Adipose tissue (tissue), 3 donors: ENCODE results near the gene KLF2. TPM values are rescaled to one million over a fixed set of nuclear protein-coding genes. Genes with fewer than 3 reads are reported as not detected.
"Not testable (repeated sequence)": the region's sequence is repeated elsewhere in the genome, so short reads cannot be mapped to it uniquely, and the experiment has no call there.

Source experiments
- H3K27ac ChIP-seq: one replicate; pipeline ENCODE4 v1.5.1; 2013; ENCODE audit warnings: low read depth, low read length
- WGBS, 3 donors: extraction: QIAGEN DNeasy Blood & Tissue Kit; methylation state at CpG; one replicate each; pipeline ENCODE4 v1.1.7; 2013; 5-methylcytosine and 5-hydroxymethylcytosine counted together
- polyA plus RNA-seq, 3 donors: library from polyadenylated mRNA; stranded (reverse); fragments of 200-250 nt; gene quantifications; one replicate each; pipeline ENCODE4 v1.2.3, GENCODE V29; 2013
- donor health status: healthy with polysubstance abuse.
- donor health status: Bipolar disorder and iron deficiency.
- donor health status: healthy.

Gene KLF2
- polyA plus RNA-seq, 3 donors, result 16.4 to 136 (median 54.7) TPM

- no peak overlapping the region for H3K27ac ChIP-seq
- 78 to 80% (median 78%) methylated on average over 16 of the region's 16 CpGs for WGBS, 3 donors
Observed at GRCh38 chr19:16330806-16331690, 6.4 kb downstream of the KLF2 start.

DNA sequence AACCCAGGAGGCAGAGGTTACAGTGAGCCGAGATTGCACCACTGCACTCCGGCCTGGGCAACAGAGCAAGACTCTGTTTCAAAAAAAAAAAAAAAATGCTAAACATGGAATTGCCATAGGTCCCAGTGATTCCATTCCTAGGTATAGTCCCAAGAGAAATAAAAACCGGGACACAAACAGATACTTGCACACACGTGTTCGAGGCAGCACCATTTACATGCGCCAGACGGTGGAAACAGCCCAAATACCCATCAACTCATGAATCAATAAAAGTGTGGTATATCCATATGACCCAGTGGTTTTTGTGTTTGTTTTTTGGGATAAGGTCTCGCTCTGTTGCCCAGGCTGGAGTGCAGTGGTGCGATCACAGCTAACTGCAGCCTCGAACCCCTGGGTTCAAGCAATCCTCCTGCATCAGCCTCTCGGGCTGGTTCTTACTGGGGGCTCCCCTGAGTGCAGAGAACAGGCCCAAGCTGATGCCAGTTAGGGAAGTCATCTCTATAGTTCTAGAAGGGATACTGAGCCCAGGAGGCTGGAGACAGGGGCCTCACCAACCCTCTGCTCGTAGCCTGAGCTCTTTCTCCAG, 8.5 kb downstream of the KLF2 start:
- 86 to 93% (median 88%) methylated on average over 12 of the region's 12 CpGs for WGBS, 3 donors

GRCh38 chr19:16334411-16334810, 9.8 kb downstream of the KLF2 start:
- WGBS, 3 donors, result 35 to 65% (median 45%) methylated on average over 1 of the region's 1 CpG
- no peak overlapping the region for H3K27ac ChIP-seq

More for the DNA sequence above, 8.5 kb downstream of the KLF2 start:
- no peak overlapping the region for H3K27ac ChIP-seq

DNA sequence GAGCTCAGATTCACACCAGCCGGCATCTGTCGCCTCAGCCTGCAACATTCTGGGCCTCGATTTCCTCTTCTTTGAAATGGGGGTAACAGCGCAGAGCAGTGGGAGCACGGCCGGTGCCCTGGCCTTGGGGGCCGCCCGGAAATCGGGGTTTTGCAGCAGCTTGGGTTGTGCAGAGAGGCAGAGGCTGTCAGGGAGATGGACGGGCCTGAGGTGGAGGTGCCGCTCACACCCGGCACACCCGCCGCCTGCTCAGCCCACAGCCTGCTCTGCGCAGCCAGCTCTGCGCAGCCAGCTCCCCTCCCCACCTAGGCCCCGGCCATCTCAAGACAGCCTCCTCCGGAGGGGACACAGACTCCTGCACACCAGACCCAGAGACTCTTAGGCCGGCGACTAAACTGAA, 10.6 kb downstream of the KLF2 start:
- 91 to 96% (median 95%) methylated on average over 20 of the region's 20 CpGs for WGBS, 3 donors
- H3K27ac ChIP-seq, result no peak overlapping the region

DNA sequence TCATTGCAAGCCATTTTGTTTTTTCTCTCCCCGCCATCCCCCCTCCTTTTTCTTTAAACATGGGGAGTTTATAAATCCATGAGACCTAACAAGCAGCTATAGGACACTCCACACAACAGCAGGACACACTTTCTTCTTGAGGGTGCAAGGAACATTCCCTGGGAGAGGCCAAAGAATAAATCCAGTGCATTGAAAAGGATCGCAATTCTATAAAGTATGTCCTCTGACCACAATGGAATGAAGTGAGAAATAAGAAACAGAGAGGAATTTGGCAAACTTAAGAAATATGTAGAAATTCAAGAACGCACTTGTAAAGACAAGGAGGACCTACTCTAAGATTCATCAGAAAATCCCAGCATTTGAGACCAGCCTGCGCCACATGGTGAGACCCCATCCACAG, 11.9 kb downstream of the KLF2 start:
- H3K27ac ChIP-seq, result no peak overlapping the region
- 96 to 98% (median 96%) methylated on average over 4 of the region's 4 CpGs for WGBS, 3 donors

DNA sequence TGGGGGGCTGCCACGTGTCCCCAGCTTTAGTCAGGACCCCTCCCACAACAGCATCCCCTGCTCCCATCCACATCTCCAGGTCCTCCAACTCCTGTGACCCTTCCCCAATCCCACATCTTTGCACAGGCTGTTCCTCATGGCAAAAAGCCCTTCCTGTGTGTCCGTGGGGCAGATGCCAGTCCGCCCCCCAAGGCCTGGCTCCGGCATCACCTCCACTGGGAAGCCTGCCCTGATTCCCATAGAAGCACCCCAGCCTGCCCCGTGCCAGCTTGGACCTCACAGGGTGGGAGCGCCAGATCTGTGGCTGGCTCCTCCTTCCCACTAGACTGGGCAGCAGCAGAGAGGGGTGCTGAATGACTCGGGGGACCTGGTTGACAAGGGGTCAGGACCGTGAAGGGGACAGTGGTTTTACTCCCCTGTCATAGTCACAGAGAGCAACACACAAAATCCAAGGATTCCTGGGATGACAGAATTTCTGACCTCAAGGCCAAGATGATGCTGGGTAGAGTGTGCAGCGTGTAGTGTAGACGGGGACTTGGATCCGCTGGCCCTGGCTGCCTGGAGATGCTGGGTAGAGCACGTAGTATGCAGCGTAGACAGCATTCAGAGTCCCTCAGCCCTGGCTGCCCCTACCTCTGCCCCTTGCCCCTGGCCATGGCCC, 13.3 kb downstream of the KLF2 start:
- WGBS, 3 donors, result 67 to 87% (median 84%) methylated on average over 13 of the region's 13 CpGs
- H3K27ac ChIP-seq, result no peak overlapping the region

DNA sequence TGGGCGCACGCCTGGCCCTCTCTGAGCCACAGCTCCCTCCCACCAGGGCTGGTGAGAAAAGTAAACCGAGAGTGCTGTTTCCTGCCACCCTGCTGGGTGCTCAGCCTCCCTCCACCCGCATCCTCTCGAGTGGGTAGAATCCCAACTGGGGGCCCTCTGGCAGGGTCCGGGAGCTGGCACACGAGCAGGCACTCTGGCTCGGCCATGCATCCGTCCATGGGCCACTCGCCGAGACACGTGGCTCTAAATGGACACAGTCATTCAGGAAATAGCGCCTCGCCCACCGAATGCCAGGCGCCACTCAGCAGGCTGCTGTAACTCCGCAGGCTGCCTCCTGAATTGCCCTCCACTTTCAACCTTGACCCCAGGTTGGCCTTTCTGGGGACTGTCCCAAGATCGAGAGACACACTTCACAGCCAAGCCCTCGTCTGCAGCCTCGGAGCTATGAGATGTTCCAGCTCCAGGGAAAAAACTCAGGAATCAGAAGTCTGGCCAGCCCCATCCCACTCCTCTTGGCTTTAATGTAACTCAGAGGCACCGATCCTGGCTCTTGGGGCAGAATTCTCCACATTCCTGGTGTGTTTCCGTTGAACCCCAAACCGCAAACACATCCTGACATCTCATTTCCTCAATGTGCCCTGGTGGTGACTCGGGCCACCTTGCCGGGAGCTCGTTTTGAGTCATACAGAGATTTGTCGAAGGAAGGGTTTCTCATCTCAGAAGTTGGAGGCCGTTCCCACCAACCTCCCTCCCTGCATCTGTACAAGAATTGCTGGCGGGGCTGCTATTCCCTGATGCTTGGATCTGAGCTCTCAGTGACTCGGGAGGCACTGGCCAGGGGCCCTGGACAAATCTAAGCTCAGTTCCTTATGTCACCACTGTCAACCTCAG, 14.1 kb downstream of the KLF2 start:
- no peak overlapping the region for H3K27ac ChIP-seq
- WGBS, 3 donors, result 19 to 45% (median 22%) methylated on average over 30 of the region's 30 CpGs

DNA sequence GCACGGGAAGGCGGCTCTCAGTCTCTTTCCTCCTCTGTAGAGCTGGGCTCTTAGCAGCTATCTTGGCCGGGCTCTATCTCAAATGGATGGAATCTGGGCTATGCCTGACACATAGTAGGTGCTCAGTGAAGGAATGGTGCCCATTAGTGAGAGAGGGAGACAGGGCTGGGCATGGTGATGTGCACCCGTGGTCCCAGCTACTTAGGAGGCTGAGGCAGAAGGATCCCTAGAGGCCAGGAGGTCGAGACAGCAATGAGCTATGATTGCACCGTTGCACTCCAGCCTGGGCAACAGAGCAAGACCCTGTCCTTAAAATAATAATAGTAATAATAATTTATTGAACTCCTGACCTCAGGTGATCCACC, 14.7 kb downstream of the KLF2 start:
- WGBS, 3 donors, result 62 to 84% (median 63%) methylated on average over 6 of the region's 6 CpGs
- H3K27ac ChIP-seq, result no peak overlapping the region

DNA sequence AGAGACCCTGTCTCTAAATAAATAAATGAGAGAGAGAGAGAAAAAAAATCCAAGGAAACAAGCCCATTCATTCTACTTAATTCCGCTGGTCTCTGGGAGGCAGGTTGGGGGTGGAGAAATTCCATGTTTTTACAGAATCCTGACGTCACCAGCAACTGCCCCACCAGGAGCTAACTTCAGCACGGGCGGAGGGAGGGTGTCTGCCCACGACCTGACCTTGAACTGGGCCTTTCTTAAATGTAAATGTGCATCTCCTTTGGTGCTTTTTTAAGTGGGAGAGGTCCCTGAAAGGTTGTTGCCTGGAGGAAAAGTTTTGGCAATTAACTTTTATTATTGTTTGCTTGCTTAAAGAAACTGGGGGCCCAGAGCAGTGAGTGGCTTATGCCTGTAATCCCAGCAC, 15.5 kb downstream of the KLF2 start:
- H3K27ac ChIP-seq, result no peak overlapping the region
- 63 to 81% (median 69%) methylated on average over 5 of the region's 5 CpGs for WGBS, 3 donors

DNA sequence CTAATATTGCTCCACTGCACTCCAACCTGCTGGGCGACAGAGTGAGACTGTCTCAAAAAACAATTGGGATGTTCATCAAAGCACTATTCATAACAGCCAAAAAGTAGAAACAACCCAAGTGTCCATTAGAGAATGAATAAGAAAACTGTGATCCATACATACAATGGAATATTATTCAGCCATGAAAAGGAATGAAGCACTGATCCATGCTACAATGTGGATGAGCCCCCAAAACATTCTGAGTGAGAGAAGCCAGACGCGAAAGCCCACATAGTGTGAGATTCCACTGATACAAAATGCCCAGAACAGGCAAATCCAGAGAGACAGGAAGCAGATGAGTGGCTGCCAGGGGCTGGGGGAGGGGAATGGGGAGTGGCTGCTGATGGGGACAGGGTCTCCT, 16.0 kb downstream of the KLF2 start:
- H3K27ac ChIP-seq, result no peak overlapping the region
- WGBS, 3 donors, result 88 to 97% (median 96%) methylated on average over 3 of the region's 3 CpGs

DNA sequence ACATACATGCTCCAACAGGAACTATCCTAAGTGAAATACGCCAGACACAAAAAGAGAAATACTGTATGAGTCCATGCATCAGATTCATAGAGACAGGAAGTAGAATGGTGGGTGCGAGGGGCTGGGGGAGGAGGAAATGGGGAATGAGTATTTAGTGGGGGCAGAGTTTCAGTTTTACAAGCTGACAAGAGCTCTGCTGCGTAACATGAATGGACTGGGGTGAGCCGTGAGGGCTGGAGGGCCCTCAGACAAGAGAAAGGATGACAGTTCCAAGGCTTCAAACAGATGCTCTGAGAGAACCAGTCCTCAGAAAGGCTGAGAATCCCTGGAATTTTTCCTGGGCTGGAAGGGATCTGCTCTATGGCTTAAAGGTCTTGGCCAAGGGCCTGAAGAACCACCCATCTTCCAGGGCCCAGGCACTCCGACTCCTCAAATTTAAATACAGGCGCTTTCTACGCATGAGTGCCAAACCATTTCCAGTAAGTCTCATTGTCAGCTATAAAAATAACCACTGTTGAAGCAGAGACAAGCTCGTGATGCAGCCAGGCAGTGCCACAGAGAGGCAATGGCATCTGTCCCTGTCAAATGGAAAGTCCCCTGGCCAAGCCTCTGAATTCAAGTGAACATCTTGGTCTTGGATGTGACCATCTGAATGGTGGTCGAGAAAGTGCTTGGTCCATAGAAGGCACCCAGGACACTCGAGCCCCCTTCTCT, 17.5 kb downstream of the KLF2 start:
- 43 to 68% (median 52%) methylated on average over 10 of the region's 10 CpGs for WGBS, 3 donors
- no peak overlapping the region for H3K27ac ChIP-seq

- WGBS, 3 donors, result 89 to 97% (median 90%) methylated on average over 7 of the region's 7 CpGs
- no peak overlapping the region for H3K27ac ChIP-seq
Observed at GRCh38 chr19:16343156-16343555, 18.5 kb downstream of the KLF2 start.

DNA sequence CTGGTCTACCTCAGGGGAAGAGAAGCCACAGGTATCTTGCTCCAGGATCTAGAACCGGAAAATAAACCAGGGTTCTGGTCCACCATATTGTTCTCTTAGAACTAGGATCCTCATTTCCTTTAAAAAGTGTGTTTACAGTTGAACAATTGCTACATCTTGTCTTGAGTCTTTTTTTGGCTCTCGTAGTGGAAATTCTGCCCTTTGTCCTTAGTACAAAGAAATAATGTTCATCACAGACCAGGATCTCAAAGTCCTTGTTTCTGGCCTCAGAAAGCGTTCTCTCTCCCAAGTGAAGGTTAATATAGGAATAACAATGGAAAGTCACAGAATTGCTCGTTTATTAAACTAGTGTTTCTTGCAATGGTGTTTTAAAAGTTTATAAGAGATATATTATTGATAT, 20.8 kb downstream of the KLF2 start:
- 66 to 74% (median 71%) methylated on average over 4 of the region's 4 CpGs for WGBS, 3 donors
- H3K27ac ChIP-seq, result no peak overlapping the region

DNA sequence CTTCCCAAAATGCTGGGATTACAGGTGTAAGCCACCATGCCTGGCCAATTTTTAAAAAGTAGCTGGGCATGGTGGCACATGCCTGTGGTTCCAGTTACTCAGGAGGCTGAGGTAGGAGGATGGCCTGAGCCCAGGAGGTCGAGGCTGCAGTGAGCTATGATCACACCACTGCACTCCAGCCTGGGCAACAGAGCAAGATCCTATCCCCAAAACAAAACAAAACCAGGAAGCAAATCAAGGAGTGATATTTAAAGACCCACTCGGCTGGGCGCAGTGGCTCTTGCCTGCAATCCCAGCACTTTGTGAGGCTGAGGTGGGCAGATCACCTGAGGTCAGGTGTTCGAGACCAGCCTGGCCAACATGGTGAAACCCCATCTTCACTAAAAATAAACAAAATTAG, 22.5 kb downstream of the KLF2 start:
- 80 to 93% (median 84%) methylated on average over 4 of the region's 4 CpGs for WGBS, 3 donors
- H3K27ac ChIP-seq, result not testable (repeated sequence)

GRCh38 chr19:16347706-16348105, 23.1 kb downstream of the KLF2 start:
- 74 to 83% (median 78%) methylated on average over 6 of the region's 6 CpGs for WGBS, 3 donors

GRCh38 chr19:16349551-16350152, 25.0 kb downstream of the KLF2 start:
- H3K27ac ChIP-seq, result no peak overlapping the region
- WGBS, 3 donors, result 43 to 82% (median 77%) methylated on average over 13 of the region's 13 CpGs

More at GRCh38 chr19:16347706-16348105, 23.1 kb downstream of the KLF2 start:
- H3K27ac ChIP-seq, result no peak overlapping the region

- WGBS, 3 donors, result 56 to 72% (median 58%) methylated on average over 11 of the region's 11 CpGs
Observed at GRCh38 chr19:16351133-16351809, 26.6 kb downstream of the KLF2 start.

More at GRCh38 chr19:16351133-16351809, 26.6 kb downstream of the KLF2 start:
- H3K27ac ChIP-seq, result no peak overlapping the region
